Brain microvascular endothelial cell (primary cell): ENCODE results near the gene UPK1B.
A peak's percentile ranks its signal among the peaks of the same experiment; 100 is the strongest.

Experiments
- DNase-seq: peaks from one replicate; pipeline ENCODE4 v3.0.0-alpha.2; 2020
- H3K27ac ChIP-seq: fragments of 250-450 bp; sonication (Bioruptor Pico); 2 replicates; pipeline ENCODE4 v1.5.1; 2020; ENCODE audit warnings: mild to moderate bottlenecking, moderate library complexity
- H3K27me3 ChIP-seq: fragments of 250-450 bp; sonication (Bioruptor Pico); replicated peaks from 2 replicates; pipeline ENCODE4 v1.5.1; 2020; ENCODE audit warnings: mild to moderate bottlenecking
- H3K36me3 ChIP-seq: fragments of 250-450 bp; sonication (Bioruptor Pico); replicated peaks from 2 replicates; pipeline ENCODE4 v1.5.1; 2020; ENCODE audit warnings: mild to moderate bottlenecking
- H3K4me3 ChIP-seq: 2 replicates; pipeline ENCODE4 v1.5.1; 2011; ENCODE audit warnings: low read depth, mild to moderate bottlenecking, control low read depth, low read length, moderate library complexity
- in situ Hi-C: cut with HindIII; loops from 2 replicates; pipeline ENCODE4 v1.10.0; 2017; ENCODE audit warnings: low sequenced_read_pairs, low pct_ligation_motif_present
- TF ChIP-seq, protein P1 (sequence below): IDR thresholded peaks from 2 replicates; pipeline ENCODE4 v1.5.1; 2011; ENCODE audit warnings: low read depth, mild to moderate bottlenecking, moderate library complexity, low read length, control low read depth, inconsistent platforms; ENCODE audit errors: missing control alignments

The UPK1B gene

GRCh38 chr3:119184796-119185570, 11.6 kb downstream of the UPK1B start:
- DNase-seq, result peak; percentile 82
- Histone ChIP-seq H3K4me3 (no peak overlapping the region), H3K36me3 (no peaks in the 10 kb centered on the region), H3K27me3 (no peaks in the 10 kb centered on the region), H3K27ac (peak overlapping the region; percentile 29)
- in situ Hi-C loops, result no loop called here
- TF ChIP-seq, protein P1, sequence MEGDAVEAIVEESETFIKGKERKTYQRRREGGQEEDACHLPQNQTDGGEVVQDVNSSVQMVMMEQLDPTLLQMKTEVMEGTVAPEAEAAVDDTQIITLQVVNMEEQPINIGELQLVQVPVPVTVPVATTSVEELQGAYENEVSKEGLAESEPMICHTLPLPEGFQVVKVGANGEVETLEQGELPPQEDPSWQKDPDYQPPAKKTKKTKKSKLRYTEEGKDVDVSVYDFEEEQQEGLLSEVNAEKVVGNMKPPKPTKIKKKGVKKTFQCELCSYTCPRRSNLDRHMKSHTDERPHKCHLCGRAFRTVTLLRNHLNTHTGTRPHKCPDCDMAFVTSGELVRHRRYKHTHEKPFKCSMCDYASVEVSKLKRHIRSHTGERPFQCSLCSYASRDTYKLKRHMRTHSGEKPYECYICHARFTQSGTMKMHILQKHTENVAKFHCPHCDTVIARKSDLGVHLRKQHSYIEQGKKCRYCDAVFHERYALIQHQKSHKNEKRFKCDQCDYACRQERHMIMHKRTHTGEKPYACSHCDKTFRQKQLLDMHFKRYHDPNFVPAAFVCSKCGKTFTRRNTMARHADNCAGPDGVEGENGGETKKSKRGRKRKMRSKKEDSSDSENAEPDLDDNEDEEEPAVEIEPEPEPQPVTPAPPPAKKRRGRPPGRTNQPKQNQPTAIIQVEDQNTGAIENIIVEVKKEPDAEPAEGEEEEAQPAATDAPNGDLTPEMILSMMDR, result no peak

- TF ChIP-seq, protein P1, result no peak
- Histone ChIP-seq H3K27ac (no peak overlapping the region), H3K36me3 (no peaks in the 10 kb centered on the region), H3K4me3 (no peak overlapping the region), H3K27me3 (no peaks in the 10 kb centered on the region)
- DNase-seq, result peak; percentile 21
- in situ Hi-C loops, result no loop called here
These were observed 13.9 kb downstream of the UPK1B start for GRCh38 chr3:119187266-119187665.

- Histone ChIP-seq H3K27me3 (no peaks in the 10 kb centered on the region), H3K27ac (no peak overlapping the region), H3K36me3 (no peaks in the 10 kb centered on the region), H3K4me3 (no peak overlapping the region)
- no peak for DNase-seq
- in situ Hi-C loops, result no loop called here
- TF ChIP-seq, protein P1, result no peak
These were observed 18.4 kb downstream of the UPK1B start for GRCh38 chr3:119191800-119192199.

GRCh38 chr3:119194237-119195150, 21.1 kb downstream of the UPK1B start:
- Histone ChIP-seq H3K36me3 (no peaks in the 10 kb centered on the region), H3K27me3 (no peaks in the 10 kb centered on the region), H3K27ac (no peak overlapping the region), H3K4me3 (no peak overlapping the region)
- in situ Hi-C loops, result no loop called here
- no peak for DNase-seq
- TF ChIP-seq, protein P1, result no peak

- no peak overlapping the region for H3K27ac ChIP-seq
- H3K27me3 ChIP-seq, result no peaks in the 10 kb centered on the region
- TF ChIP-seq, protein P1, result no peak
- no peak overlapping the region for H3K4me3 ChIP-seq
- in situ Hi-C loops, result no loop called here
- DNase-seq, result no peak
- H3K36me3 ChIP-seq, result no peaks in the 10 kb centered on the region
These were observed 21.7 kb downstream of the UPK1B start for GRCh38 chr3:119195151-119195476.
